Coronary artery (tissue), 2 donors: Measurements from ENCODE around the gene NXNL2.
A peak's percentile ranks its signal among the peaks of the same experiment; 100 is the strongest.

Source experiments
- DNase-seq: peaks from one replicate; pipeline ENCODE4 v3.0.0-alpha.2; 2017; ENCODE audit warnings: low spot score
- H3K27ac ChIP-seq, 2 donors: fragments of 200-600 bp; sonication (generic); one replicate each; pipeline ENCODE4 v1.5.1; 2016 to 2019
- H3K4me3 ChIP-seq: fragments of 200-600 bp; sonication (generic); 2 replicates; pipeline ENCODE4 v1.5.1; 2016; ENCODE audit warnings: mild to moderate bottlenecking, moderate library complexity
- CTCF ChIP-seq: fragments of 200-600 bp; sonication (generic); IDR thresholded peaks from one replicate; pipeline ENCODE4 v1.5.1; 2019; ENCODE audit warnings: antibody characterized with exemption

Gene NXNL2

GRCh38 chr9:88537761-88538091 is 2.7 kb downstream of the NXNL2 start:
- Histone ChIP-seq H3K4me3 (no peak overlapping the region), H3K27ac (peak overlapping the region; percentile 76 to 100)
- TF ChIP-seq CTCF: no peak
- peak; percentile 95 for DNase-seq

- no peak for DNase-seq
- TF ChIP-seq CTCF: no peak
- H3K27ac ChIP-seq: peak overlapping the region; percentile 3 to 100
- no peak overlapping the region for H3K4me3 ChIP-seq
Observed at GRCh38 chr9:88538311-88539085, 3.5 kb downstream of the NXNL2 start.

GRCh38 chr9:88539246-88539645 is 4.3 kb downstream of the NXNL2 start:
- Histone ChIP-seq H3K4me3 (no peak overlapping the region), H3K27ac (peak overlapping the region in 1 of 2 donors; percentile 100)
- no peak for DNase-seq
- no peak for TF ChIP-seq CTCF

GRCh38 chr9:88540251-88540763 is 5.3 kb downstream of the NXNL2 start:
- H3K4me3 ChIP-seq: no peak overlapping the region
- no peak overlapping the region for H3K27ac ChIP-seq
- TF ChIP-seq CTCF: no peak
- no peak for DNase-seq

GRCh38 chr9:88544245-88544644 is 9.3 kb downstream of the NXNL2 start:
- DNase-seq: no peak
- H3K27ac ChIP-seq: no peak overlapping the region
- TF ChIP-seq CTCF: no peak
- no peak overlapping the region for H3K4me3 ChIP-seq

- TF ChIP-seq CTCF: no peak
- no peak for DNase-seq
- H3K27ac ChIP-seq: no peak overlapping the region
Observed at GRCh38 chr9:88551546-88552137, 16.7 kb downstream of the NXNL2 start.

GRCh38 chr9:88553350-88553749 is 18.4 kb downstream of the NXNL2 start:
- H3K4me3 ChIP-seq: no peak overlapping the region
- no peak for DNase-seq
- no peak for TF ChIP-seq CTCF

More at GRCh38 chr9:88551546-88552137, 16.7 kb downstream of the NXNL2 start:
- no peak overlapping the region for H3K4me3 ChIP-seq

More at GRCh38 chr9:88553350-88553749, 18.4 kb downstream of the NXNL2 start:
- H3K27ac ChIP-seq: no peak overlapping the region
